Amniotic stem cell (primary cell): ENCODE results near the gene RMND5B.
"Not testable (repeated sequence)": the region's sequence is repeated elsewhere in the genome, so short reads cannot be mapped to it uniquely, and the experiment has no call there.

Source experiments
- DNase-seq: peaks from one replicate; lab custom pipeline; 2025; lab: John Stamatoyannopoulos, UW

Gene RMND5B

GRCh38 chr5:178113841-178114324 lies 16.9 kb upstream of the RMND5B start:
- no peak for DNase-seq

- no peak for DNase-seq
These were observed 16.3 kb upstream of the RMND5B start for GRCh38 chr5:178114325-178115135.

GRCh38 chr5:178115136-178115813 lies 15.5 kb upstream of the RMND5B start:
- no peak for DNase-seq

GRCh38 chr5:178115814-178116142 lies 15.0 kb upstream of the RMND5B start:
- no peak for DNase-seq

GRCh38 chr5:178116143-178116885 lies 14.5 kb upstream of the RMND5B start:
- no peak for DNase-seq

- DNase-seq, result no peak
These were observed 12.7 kb upstream of the RMND5B start for GRCh38 chr5:178117923-178118701.

GRCh38 chr5:178119915-178120606 lies 10.8 kb upstream of the RMND5B start:
- no peak for DNase-seq

GRCh38 chr5:178120607-178121357 lies 10.0 kb upstream of the RMND5B start:
- DNase-seq, result no peak

GRCh38 chr5:178121391-178122276 lies 9.2 kb upstream of the RMND5B start:
- DNase-seq, result no peak

- no peak for DNase-seq
These were observed 8.5 kb upstream of the RMND5B start for GRCh38 chr5:178122346-178122745.

GRCh38 chr5:178123094-178123965 lies 7.5 kb upstream of the RMND5B start:
- DNase-seq, result no peak

- no peak for DNase-seq
These were observed 6.6 kb upstream of the RMND5B start for GRCh38 chr5:178123966-178124925.

GRCh38 chr5:178125253-178125906 lies 5.4 kb upstream of the RMND5B start:
- no peak for DNase-seq

GRCh38 chr5:178126556-178126955 lies 4.3 kb upstream of the RMND5B start:
- DNase-seq, result no peak

- DNase-seq, result not testable (repeated sequence)
These were observed 3.4 kb upstream of the RMND5B start for GRCh38 chr5:178127300-178128009.

GRCh38 chr5:178129296-178129695 lies 1.5 kb upstream of the RMND5B start:
- DNase-seq, result no peak
